Measurements from ENCODE around the gene AP1G1.

DNA sequence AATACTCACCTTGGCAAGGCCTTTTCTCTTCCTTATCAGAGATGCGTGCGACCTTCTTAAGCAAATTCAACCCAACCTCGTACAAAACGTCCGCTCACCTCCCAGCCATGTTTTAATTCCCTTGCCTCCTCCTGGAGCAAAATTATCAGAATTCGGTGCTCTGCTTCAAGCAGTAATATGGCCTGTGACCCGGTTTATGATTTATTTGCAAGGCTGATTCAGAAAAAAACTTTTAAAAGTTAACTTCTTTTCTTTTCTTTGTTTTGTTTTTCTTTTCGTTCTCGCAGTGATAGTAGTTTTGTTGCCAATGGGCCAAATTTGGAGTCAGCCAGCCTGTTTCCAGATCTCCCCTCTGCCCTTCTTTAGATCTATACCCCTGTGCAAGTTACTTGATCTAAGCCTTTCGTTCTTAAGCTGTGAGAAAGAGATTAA lies 84.3 kb downstream of the AP1G1 start, which contains the start of gene PHLPP2:
- TF ChIP-seq, protein P1, sequence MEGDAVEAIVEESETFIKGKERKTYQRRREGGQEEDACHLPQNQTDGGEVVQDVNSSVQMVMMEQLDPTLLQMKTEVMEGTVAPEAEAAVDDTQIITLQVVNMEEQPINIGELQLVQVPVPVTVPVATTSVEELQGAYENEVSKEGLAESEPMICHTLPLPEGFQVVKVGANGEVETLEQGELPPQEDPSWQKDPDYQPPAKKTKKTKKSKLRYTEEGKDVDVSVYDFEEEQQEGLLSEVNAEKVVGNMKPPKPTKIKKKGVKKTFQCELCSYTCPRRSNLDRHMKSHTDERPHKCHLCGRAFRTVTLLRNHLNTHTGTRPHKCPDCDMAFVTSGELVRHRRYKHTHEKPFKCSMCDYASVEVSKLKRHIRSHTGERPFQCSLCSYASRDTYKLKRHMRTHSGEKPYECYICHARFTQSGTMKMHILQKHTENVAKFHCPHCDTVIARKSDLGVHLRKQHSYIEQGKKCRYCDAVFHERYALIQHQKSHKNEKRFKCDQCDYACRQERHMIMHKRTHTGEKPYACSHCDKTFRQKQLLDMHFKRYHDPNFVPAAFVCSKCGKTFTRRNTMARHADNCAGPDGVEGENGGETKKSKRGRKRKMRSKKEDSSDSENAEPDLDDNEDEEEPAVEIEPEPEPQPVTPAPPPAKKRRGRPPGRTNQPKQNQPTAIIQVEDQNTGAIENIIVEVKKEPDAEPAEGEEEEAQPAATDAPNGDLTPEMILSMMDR (IDR thresholded peaks at IDR 0.05) = no peak
- TF ChIP-seq SIN3A (IDR thresholded peaks at IDR 0.05; ENCODE audit: borderline replicate concordance, insufficient read depth, low read depth, low read length) (no peak), TCF7L2 (IDR thresholded peaks at IDR 0.05; ENCODE audit: low read depth, low read length) (no peak), POLR2AphosphoS5 (IDR thresholded peaks at IDR 0.05; ENCODE audit: low read depth, low read length) (no peak)
- TF ChIP-seq, protein P2, sequence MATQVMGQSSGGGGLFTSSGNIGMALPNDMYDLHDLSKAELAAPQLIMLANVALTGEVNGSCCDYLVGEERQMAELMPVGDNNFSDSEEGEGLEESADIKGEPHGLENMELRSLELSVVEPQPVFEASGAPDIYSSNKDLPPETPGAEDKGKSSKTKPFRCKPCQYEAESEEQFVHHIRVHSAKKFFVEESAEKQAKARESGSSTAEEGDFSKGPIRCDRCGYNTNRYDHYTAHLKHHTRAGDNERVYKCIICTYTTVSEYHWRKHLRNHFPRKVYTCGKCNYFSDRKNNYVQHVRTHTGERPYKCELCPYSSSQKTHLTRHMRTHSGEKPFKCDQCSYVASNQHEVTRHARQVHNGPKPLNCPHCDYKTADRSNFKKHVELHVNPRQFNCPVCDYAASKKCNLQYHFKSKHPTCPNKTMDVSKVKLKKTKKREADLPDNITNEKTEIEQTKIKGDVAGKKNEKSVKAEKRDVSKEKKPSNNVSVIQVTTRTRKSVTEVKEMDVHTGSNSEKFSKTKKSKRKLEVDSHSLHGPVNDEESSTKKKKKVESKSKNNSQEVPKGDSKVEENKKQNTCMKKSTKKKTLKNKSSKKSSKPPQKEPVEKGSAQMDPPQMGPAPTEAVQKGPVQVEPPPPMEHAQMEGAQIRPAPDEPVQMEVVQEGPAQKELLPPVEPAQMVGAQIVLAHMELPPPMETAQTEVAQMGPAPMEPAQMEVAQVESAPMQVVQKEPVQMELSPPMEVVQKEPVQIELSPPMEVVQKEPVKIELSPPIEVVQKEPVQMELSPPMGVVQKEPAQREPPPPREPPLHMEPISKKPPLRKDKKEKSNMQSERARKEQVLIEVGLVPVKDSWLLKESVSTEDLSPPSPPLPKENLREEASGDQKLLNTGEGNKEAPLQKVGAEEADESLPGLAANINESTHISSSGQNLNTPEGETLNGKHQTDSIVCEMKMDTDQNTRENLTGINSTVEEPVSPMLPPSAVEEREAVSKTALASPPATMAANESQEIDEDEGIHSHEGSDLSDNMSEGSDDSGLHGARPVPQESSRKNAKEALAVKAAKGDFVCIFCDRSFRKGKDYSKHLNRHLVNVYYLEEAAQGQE (IDR thresholded peaks at IDR 0.05; ENCODE audit: insufficient read depth in 1 of 2, low read depth in 2 of 2, low read length in 1 of 2) = no peak
